ENCODE measurements around the gene SPEM2.

DNA sequence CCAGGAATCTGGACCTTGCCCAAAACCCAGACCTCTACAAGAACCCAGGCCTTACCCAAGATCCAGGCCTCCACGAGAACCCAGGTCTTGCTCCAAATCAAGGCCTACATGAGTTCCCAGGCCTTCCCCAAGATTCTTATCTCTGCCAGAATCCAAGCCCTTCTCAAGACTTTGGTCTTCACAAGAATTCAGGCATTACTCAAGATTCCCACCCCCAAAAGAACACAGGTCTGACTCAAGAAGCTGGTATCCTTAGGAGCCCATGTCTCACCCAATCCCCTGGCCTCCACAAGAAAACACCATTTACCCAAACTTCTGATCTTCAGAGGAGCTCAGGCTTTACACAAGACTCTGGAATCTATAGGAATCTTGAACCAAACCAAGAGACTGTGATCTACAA is 5.8 kb downstream of the SPEM2 start:
- TF ChIP-seq, protein P1, sequence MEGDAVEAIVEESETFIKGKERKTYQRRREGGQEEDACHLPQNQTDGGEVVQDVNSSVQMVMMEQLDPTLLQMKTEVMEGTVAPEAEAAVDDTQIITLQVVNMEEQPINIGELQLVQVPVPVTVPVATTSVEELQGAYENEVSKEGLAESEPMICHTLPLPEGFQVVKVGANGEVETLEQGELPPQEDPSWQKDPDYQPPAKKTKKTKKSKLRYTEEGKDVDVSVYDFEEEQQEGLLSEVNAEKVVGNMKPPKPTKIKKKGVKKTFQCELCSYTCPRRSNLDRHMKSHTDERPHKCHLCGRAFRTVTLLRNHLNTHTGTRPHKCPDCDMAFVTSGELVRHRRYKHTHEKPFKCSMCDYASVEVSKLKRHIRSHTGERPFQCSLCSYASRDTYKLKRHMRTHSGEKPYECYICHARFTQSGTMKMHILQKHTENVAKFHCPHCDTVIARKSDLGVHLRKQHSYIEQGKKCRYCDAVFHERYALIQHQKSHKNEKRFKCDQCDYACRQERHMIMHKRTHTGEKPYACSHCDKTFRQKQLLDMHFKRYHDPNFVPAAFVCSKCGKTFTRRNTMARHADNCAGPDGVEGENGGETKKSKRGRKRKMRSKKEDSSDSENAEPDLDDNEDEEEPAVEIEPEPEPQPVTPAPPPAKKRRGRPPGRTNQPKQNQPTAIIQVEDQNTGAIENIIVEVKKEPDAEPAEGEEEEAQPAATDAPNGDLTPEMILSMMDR (conservative IDR thresholded peaks at IDR 0.05): no peak
- no peak for TF ChIP-seq ZFX (IDR thresholded peaks at IDR 0.05)

Measured in C4-2B (cell line).